ENCODE measurements around the gene CARMIL1.

- TF ChIP-seq BACH2 (CRISPR knock-in tag; IDR thresholded peaks at IDR 0.05; ENCODE audit: borderline replicate concordance): no peak
- TF ChIP-seq ZFP3 (CRISPR knock-in tag; IDR thresholded peaks at IDR 0.05): no peak
- no peak for TF ChIP-seq PATZ1 (CRISPR knock-in tag; IDR thresholded peaks at IDR 0.05; ENCODE audit: borderline replicate concordance)
- no peak for TF ChIP-seq ESRRG (CRISPR knock-in tag; IDR thresholded peaks at IDR 0.05)
- no peak for TF ChIP-seq CREB5 (CRISPR knock-in tag; IDR thresholded peaks at IDR 0.05; ENCODE audit: low read depth)
- TF ChIP-seq ZNF565 (CRISPR knock-in tag; conservative IDR thresholded peaks at IDR 0.05; ENCODE audit: low read depth): no peak
- no peak for TF ChIP-seq RARB (CRISPR knock-in tag; IDR thresholded peaks at IDR 0.05)
- TF ChIP-seq OSR1 (CRISPR knock-in tag; IDR thresholded peaks at IDR 0.05): no peak
Measured at GRCh38 chr6:25541228-25541627, 262.1 kb downstream of the CARMIL1 start.
